Keratinocyte (primary cell): ENCODE measurements around the gene CDA.

ENCODE experiments used
- EZH2 ChIP-seq: IDR thresholded peaks from one replicate; pipeline ENCODE4 v1.6.1; 2012; ENCODE audit warnings: inconsistent platforms, mild to moderate bottlenecking, low read length, moderate library complexity
- TF ChIP-seq, protein P1 (sequence below), 3 experiments: IDR thresholded peaks in 1 of 3; conservative IDR thresholded peaks in 1 of 3; optimal IDR thresholded peaks in 1 of 3; 2 replicates in 2 of 3; 3 replicates in 1 of 3; pipeline versions ENCODE3 to v1.5.1; 2011; ENCODE audit warnings: low read length in 3 of 3, mild to moderate bottlenecking in 3 of 3, moderate library complexity in 2 of 3, control low read depth in 1 of 3, inconsistent platforms in 1 of 3; ENCODE audit not compliant: insufficient read depth in 2 of 3; ENCODE audit errors: extremely low read depth in 1 of 3

DNA sequence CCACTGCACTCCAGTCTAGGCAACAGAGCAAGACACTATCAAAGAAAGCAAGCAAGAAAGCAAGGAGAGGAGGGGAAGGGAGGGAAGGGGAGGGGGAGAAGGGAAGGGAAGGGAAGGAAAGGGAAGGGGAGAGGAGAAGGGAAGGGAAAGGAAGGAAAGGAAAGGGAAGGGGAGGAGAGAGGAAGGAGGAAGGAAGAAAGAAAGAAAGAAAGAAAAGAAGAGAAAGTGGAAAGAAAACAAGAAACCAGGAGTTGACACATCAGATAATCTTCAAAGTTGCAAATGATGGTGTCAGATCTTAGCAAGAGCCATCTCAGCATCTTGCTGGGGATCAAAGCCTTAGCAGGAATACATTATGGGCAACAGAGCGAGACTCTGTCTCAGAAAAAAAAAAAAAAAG lies 14.9 kb upstream of the CDA start:
- TF ChIP-seq, protein P1, sequence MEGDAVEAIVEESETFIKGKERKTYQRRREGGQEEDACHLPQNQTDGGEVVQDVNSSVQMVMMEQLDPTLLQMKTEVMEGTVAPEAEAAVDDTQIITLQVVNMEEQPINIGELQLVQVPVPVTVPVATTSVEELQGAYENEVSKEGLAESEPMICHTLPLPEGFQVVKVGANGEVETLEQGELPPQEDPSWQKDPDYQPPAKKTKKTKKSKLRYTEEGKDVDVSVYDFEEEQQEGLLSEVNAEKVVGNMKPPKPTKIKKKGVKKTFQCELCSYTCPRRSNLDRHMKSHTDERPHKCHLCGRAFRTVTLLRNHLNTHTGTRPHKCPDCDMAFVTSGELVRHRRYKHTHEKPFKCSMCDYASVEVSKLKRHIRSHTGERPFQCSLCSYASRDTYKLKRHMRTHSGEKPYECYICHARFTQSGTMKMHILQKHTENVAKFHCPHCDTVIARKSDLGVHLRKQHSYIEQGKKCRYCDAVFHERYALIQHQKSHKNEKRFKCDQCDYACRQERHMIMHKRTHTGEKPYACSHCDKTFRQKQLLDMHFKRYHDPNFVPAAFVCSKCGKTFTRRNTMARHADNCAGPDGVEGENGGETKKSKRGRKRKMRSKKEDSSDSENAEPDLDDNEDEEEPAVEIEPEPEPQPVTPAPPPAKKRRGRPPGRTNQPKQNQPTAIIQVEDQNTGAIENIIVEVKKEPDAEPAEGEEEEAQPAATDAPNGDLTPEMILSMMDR (optimal IDR thresholded peaks at IDR 0.05 in 1 of 3, IDR thresholded peaks at IDR 0.05 in 1 of 3, conservative IDR thresholded peaks at IDR 0.05 in 1 of 3; ENCODE audit: extremely low read depth in 1 of 3, insufficient read depth in 2 of 3, low read length in 3 of 3): no peak
- TF ChIP-seq EZH2: no peak
